Measurements from ENCODE around the gene TCF4.
A peak's percentile ranks its signal among the peaks of the same experiment; 100 is the strongest.

The TCF4 gene

GRCh38 chr18:55503167-55503820 is 84.7 kb downstream of the TCF4 start:
- no peak for DNase-seq (ENCODE audit: low read depth)

GRCh38 chr18:55501982-55502710 is 85.8 kb downstream of the TCF4 start:
- DNase-seq (ENCODE audit: low read depth), result no peak

- no peak for DNase-seq (ENCODE audit: low read depth)
Observed at GRCh38 chr18:55501579-55501978, 86.4 kb downstream of the TCF4 start.

GRCh38 chr18:55500316-55501086 is 87.5 kb downstream of the TCF4 start:
- no peak for DNase-seq (ENCODE audit: low read depth)

- DNase-seq (ENCODE audit: low read depth), result no peak
Observed at GRCh38 chr18:55499526-55499925, 88.5 kb downstream of the TCF4 start.

- no peak for DNase-seq (ENCODE audit: low read depth)
Observed at GRCh38 chr18:55497825-55498403, 90.1 kb downstream of the TCF4 start.

GRCh38 chr18:55494899-55495298 is 93.1 kb downstream of the TCF4 start:
- DNase-seq (ENCODE audit: low read depth), result no peak

- no peak for DNase-seq (ENCODE audit: low read depth)
Observed at GRCh38 chr18:55494441-55494840, 93.6 kb downstream of the TCF4 start.

- no peak for DNase-seq (ENCODE audit: low read depth)
Observed at GRCh38 chr18:55491616-55492015, 96.4 kb downstream of the TCF4 start.

- DNase-seq (ENCODE audit: low read depth), result peak; percentile 6
Observed at GRCh38 chr18:55489034-55489986, 98.7 kb downstream of the TCF4 start.

GRCh38 chr18:55488473-55488872 is 99.5 kb downstream of the TCF4 start:
- no peak for DNase-seq (ENCODE audit: low read depth)

GRCh38 chr18:55487997-55488396 is 100.0 kb downstream of the TCF4 start:
- no peak for DNase-seq (ENCODE audit: low read depth)

GRCh38 chr18:55486936-55487335 is 101.1 kb downstream of the TCF4 start:
- no peak for DNase-seq (ENCODE audit: low read depth)

GRCh38 chr18:55485666-55486065 is 102.3 kb downstream of the TCF4 start:
- no peak for DNase-seq (ENCODE audit: low read depth)

GRCh38 chr18:55484773-55485172 is 103.2 kb downstream of the TCF4 start:
- no peak for DNase-seq (ENCODE audit: low read depth)

- DNase-seq (ENCODE audit: low read depth), result no peak
Observed at GRCh38 chr18:55483266-55483871, 104.6 kb downstream of the TCF4 start.

GRCh38 chr18:55479656-55480420 is 108.2 kb downstream of the TCF4 start:
- DNase-seq (ENCODE audit: low read depth), result no peak

GRCh38 chr18:55477860-55478581 is 110.0 kb downstream of the TCF4 start:
- DNase-seq (ENCODE audit: low read depth), result no peak

- DNase-seq (ENCODE audit: low read depth), result no peak
Observed at GRCh38 chr18:55477499-55477859, 110.5 kb downstream of the TCF4 start.

GRCh38 chr18:55475916-55476315 is 112.1 kb downstream of the TCF4 start:
- no peak for DNase-seq (ENCODE audit: low read depth)

Data from stimulated activated CD8-positive, alpha-beta memory T cell treated with anti-CD3 and anti-CD28 coated beads, Interleukin-4, amount 100 ng/mL, for 24 hours (primary cell).